ENCODE measurements around the gene CTAG1B.
"Not testable (repeated sequence)": the region's sequence is repeated elsewhere in the genome, so short reads cannot be mapped to it uniquely, and the experiment has no call there.

The CTAG1B gene

GRCh38 chrX:154582994-154583393, 36.1 kb downstream of the CTAG1B start:
- DNase-seq: not testable (repeated sequence)

GRCh38 chrX:154575076-154575475, 44.0 kb downstream of the CTAG1B start:
- not testable (repeated sequence) for DNase-seq

- DNase-seq: not testable (repeated sequence)
Observed at GRCh38 chrX:154573061-154573460, 46.0 kb downstream of the CTAG1B start.

- not testable (repeated sequence) for DNase-seq
Observed at GRCh38 chrX:154570361-154570760, 48.7 kb downstream of the CTAG1B start.
